NT2/D1 (cell line): ENCODE results near the gene RASGRF2.

Experiments
- DNase-seq: peaks from one replicate; pipeline ENCODE4 v3.0.0-alpha.2; 2011; ENCODE audit warnings: low read depth, low spot score
- H3K27me3 ChIP-seq: 2 replicates; pipeline ENCODE4 v1.6.0; 2011; ENCODE audit warnings: mild to moderate bottlenecking; ENCODE audit not compliant: insufficient read length, insufficient read depth
- H3K36me3 ChIP-seq: 2 replicates; pipeline ENCODE4 v1.6.1; 2011; ENCODE audit warnings: mild to moderate bottlenecking, low read length, mixed read lengths; ENCODE audit not compliant: insufficient read depth, insufficient read length
- H3K4me1 ChIP-seq: 2 replicates; pipeline ENCODE4 v1.5.1; 2011; ENCODE audit not compliant: insufficient read depth, insufficient read length
- H3K4me3 ChIP-seq: 2 replicates; pipeline ENCODE4 v1.5.1; 2011; ENCODE audit warnings: low read depth; ENCODE audit not compliant: insufficient read length
- H3K9ac ChIP-seq: 2 replicates; pipeline ENCODE4 v1.6.0; 2011; ENCODE audit warnings: low read depth; ENCODE audit not compliant: insufficient read length
- H3K9me3 ChIP-seq: 2 replicates; pipeline ENCODE4 v1.5.1; 2011; ENCODE audit warnings: mild to moderate bottlenecking, low read length; ENCODE audit not compliant: insufficient read depth
- SUZ12 ChIP-seq: IDR thresholded peaks from 2 replicates; pipeline ENCODE4 v1.6.1; 2011; ENCODE audit not compliant: insufficient read length, insufficient read depth; ENCODE audit errors: extremely low read depth
- YY1 ChIP-seq: IDR thresholded peaks from 2 replicates; pipeline ENCODE4 v1.6.1; 2011; ENCODE audit not compliant: insufficient read length, insufficient read depth
- ZNF274 ChIP-seq: IDR thresholded peaks from 2 replicates; pipeline ENCODE4 v1.6.1; 2011; ENCODE audit warnings: mild to moderate bottlenecking, low read depth, low read length

RASGRF2 gene

DNA sequence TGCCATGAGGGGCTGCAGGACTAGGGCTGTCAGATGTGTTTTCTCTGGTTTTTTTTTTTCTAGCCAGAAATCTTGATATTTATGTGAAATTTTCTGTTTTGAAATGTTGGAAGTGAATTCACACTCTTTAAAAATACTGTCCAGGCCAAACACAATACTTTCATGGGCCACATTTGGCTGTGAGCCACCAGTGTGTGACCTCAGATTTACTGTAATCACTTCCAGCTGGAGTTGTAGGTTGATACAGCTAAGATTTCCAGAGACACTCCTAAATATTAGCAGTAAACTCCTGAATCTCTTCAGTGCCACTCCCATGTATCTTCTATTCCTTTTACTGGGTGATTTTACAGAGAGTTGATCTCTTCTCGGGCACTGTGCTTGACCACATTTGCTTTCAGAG is 180.8 kb downstream of the RASGRF2 start:
- Histone ChIP-seq H3K9me3 (no peaks in the 10 kb centered on the region), H3K4me3 (no peak overlapping the region), H3K4me1 (no peaks in the 10 kb centered on the region), H3K9ac (no peak overlapping the region), H3K36me3 (no peaks in the 10 kb centered on the region), H3K27me3 (no peaks in the 10 kb centered on the region)
- no peak for DNase-seq
- TF ChIP-seq ZNF274 (no peak), YY1 (no peak), SUZ12 (no peak)

- no peak for DNase-seq
- H3K27me3 ChIP-seq = no peaks in the 10 kb centered on the region
- TF ChIP-seq SUZ12 (no peak), YY1 (no peak), ZNF274 (no peak)
- no peak overlapping the region for H3K4me3 ChIP-seq
- no peak overlapping the region for H3K9ac ChIP-seq
- no peaks in the 10 kb centered on the region for H3K4me1 ChIP-seq
- H3K9me3 ChIP-seq = no peaks in the 10 kb centered on the region
- no peaks in the 10 kb centered on the region for H3K36me3 ChIP-seq
These were observed 181.9 kb downstream of the RASGRF2 start for GRCh38 chr5:81142108-81142507.

- Histone ChIP-seq H3K9me3 (no peaks in the 10 kb centered on the region), H3K27me3 (no peaks in the 10 kb centered on the region), H3K36me3 (no peaks in the 10 kb centered on the region), H3K4me3 (no peak overlapping the region), H3K4me1 (no peaks in the 10 kb centered on the region), H3K9ac (no peak overlapping the region)
- TF ChIP-seq ZNF274 (no peak), SUZ12 (no peak), YY1 (no peak)
- DNase-seq = no peak
These were observed 185.3 kb downstream of the RASGRF2 start for GRCh38 chr5:81145329-81145935.

GRCh38 chr5:81146031-81146430 is 185.9 kb downstream of the RASGRF2 start:
- H3K27me3 ChIP-seq = no peaks in the 10 kb centered on the region
- no peak for DNase-seq
- H3K9ac ChIP-seq = no peak overlapping the region
- no peaks in the 10 kb centered on the region for H3K4me1 ChIP-seq
- H3K9me3 ChIP-seq = no peaks in the 10 kb centered on the region
- TF ChIP-seq SUZ12 (no peak), ZNF274 (no peak), YY1 (no peak)
- H3K36me3 ChIP-seq = no peaks in the 10 kb centered on the region
- no peak overlapping the region for H3K4me3 ChIP-seq

DNA sequence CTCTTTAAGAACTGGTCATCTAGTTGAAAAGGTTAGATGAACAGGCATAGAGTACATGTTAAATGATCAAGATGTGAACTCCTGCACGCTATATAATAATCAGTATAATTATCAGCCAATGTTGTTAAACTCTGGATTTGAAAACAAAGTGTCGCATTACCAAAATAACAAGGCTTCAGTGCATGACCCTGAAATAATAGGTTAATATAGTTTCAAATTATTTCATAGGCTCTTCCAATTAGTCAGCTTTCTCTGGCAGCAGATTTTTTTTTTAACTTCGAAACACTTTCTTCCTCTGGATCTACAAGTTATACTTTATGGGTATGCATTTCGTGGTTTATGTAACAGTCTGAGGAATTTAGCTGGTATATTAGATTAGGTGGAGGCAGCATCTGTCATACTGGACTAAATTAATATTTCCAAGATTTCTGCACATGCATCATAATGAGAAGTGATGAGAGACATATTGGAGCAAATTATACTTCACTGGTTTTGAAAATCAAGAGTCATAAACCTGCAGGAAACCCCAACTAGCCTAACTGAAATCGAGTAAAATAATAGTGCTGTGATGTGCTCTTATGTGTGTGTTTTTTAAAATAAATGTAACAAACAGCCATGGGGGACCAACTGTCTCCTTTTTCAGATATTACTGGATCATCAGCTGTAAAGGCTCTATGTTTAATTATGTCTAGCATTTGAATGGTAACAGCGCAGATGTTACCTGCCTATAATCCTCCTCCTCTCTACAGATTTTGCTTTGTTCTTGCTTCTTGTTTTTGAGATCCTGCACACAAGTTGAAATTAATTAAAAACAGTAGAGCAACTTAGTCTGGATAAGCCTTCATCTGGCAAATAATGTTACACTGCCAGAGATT is 187.1 kb downstream of the RASGRF2 start:
- H3K9ac ChIP-seq = no peak overlapping the region
- no peaks in the 10 kb centered on the region for H3K27me3 ChIP-seq
- no peaks in the 10 kb centered on the region for H3K9me3 ChIP-seq
- no peaks in the 10 kb centered on the region for H3K4me1 ChIP-seq
- no peak overlapping the region for H3K4me3 ChIP-seq
- DNase-seq = no peak
- TF ChIP-seq ZNF274 (no peak), YY1 (no peak), SUZ12 (no peak)
- H3K36me3 ChIP-seq = no peaks in the 10 kb centered on the region

GRCh38 chr5:81147886-81148571 is 187.9 kb downstream of the RASGRF2 start:
- no peaks in the 10 kb centered on the region for H3K27me3 ChIP-seq
- H3K9me3 ChIP-seq = no peaks in the 10 kb centered on the region
- H3K4me3 ChIP-seq = no peak overlapping the region
- no peaks in the 10 kb centered on the region for H3K4me1 ChIP-seq
- no peak overlapping the region for H3K9ac ChIP-seq
- TF ChIP-seq ZNF274 (no peak), SUZ12 (no peak)
- DNase-seq = no peak
- H3K36me3 ChIP-seq = no peaks in the 10 kb centered on the region

DNA sequence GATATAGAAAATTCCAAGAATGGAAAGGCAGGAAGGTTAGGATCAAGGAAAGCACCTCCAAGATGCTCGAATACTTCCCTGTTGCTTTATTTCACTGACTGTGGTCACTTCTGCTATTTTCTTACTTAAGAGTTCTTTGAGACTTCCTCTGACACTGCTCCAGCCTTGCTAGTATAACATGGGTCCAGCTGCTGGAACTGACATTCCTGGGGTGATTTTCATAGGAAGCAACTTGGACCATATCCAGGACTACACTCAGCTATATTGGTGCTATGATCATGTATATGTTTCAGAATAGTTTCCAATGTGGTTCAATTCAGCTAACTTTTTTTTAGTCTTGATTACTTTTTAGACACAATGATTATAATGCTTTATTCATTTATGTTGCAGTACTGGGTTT is 191.4 kb downstream of the RASGRF2 start:
- no peak for DNase-seq
- H3K4me1 ChIP-seq = no peaks in the 10 kb centered on the region
- H3K36me3 ChIP-seq = no peaks in the 10 kb centered on the region
- H3K9me3 ChIP-seq = peaks cover 4% of the 10 kb centered on the region; the same call in 1 of the 2 replicates
- TF ChIP-seq SUZ12 = no peak
- no peak for TF ChIP-seq ZNF274
- no peak for TF ChIP-seq YY1
- no peak overlapping the region for H3K9ac ChIP-seq
- no peak overlapping the region for H3K4me3 ChIP-seq
- no peaks in the 10 kb centered on the region for H3K27me3 ChIP-seq
